Amygdala (tissue), 56 donors: ENCODE measurements around the gene TPRG1.

Experiments
- DNase-seq, 56 donors: peaks; one replicate each; lab custom pipeline; 2025; lab: John Stamatoyannopoulos, UW

The TPRG1 gene

DNA sequence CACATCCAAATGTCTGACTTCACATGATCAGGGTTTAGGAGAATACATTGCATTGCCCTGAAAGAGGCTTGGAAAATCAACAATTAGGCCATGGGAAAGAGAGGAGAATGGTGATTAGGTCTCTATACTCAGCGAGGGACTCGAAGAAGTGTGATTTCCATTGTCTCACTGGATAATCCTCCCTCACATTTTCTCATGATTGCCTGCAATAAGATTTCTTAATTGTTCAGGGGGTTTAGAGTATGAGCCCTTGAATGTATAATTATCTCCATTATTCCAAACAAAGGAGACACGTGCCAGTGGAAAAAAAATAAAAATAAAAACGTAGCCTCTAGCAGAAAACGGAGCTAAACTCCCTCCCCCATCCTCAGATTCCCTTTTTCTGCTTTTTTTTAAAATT, 173.2 kb downstream of the TPRG1 start:
- DNase-seq: no peak

GRCh38 chr3:189349772-189350171, 178.0 kb downstream of the TPRG1 start:
- no peak for DNase-seq

DNA sequence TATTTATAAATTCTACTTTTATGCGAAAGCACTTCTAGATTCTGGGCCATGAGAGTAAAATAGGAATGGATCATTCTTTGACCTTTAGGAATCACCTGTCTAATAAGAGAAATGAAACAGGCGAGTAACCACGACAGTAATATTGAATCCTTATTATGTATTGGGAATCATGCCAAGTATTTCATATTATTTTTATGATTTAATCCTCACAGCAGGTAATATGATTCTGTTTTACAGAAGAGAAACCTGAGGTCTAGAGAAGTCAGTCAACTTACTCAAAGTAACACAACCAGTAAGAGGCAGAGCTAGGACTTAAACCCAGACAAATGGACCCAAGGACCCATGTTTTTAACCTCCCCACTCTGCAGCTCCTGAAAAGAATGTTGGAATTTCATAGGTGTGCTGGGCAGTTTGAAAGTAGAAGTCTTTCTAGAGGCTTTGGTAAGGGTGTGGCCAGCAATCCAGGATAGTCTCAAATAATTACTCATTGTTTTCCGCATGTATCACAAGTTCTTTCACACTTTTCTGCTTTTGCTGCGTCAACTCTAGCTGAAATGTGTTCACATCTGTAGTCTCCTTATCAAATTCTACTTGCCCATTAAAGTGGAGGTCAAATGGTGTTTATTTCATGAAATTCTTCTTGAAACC, 181.7 kb downstream of the TPRG1 start:
- no peak for DNase-seq

DNA sequence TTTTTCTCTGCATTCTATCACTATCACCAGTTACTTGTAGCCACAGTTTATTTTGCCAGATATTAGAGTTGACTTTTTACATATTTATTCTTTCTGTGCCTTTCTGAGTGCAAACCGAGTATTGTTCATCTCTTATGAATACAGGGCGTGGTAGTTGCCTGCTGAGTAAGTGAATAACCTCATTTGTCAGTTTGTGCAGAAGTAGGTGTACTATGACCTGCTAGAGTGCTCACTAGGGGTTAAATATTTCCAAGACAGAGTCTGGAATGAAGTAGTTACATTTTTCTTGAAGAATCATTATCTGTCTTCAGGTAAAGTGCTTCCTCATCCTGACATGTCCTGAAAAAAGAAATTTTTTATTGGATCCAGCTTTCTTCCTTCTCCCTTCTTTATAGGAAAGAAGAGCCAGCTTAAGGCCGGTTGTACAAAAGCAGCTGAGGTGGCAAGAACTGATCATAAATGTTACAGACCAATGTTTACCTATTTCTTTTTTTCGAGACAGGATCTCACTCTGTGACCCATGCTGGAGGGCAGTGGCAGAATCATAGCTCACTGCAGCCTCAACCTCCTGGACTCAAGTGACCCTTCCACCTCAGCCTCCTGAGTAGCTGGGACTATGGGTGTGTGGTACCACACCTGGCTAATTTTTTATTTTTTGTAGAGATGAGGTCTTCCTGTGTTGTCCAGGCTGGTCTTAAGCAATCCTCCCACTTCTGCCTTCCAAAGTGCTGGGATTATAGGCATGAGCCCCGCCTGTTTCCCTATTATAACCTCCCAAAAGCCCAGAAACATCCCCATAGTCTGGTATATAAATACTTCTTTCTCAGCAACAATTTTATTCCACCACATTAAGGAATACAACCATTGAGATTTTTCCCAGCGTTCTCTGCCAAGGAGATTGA, 182.5 kb downstream of the TPRG1 start:
- no peak for DNase-seq

- DNase-seq: no peak
These were observed 183.3 kb downstream of the TPRG1 start for GRCh38 chr3:189355115-189355480.

- DNase-seq: no peak
These were observed 183.9 kb downstream of the TPRG1 start for GRCh38 chr3:189355481-189356201.

GRCh38 chr3:189360291-189360690, 188.5 kb downstream of the TPRG1 start:
- no peak for DNase-seq

DNA sequence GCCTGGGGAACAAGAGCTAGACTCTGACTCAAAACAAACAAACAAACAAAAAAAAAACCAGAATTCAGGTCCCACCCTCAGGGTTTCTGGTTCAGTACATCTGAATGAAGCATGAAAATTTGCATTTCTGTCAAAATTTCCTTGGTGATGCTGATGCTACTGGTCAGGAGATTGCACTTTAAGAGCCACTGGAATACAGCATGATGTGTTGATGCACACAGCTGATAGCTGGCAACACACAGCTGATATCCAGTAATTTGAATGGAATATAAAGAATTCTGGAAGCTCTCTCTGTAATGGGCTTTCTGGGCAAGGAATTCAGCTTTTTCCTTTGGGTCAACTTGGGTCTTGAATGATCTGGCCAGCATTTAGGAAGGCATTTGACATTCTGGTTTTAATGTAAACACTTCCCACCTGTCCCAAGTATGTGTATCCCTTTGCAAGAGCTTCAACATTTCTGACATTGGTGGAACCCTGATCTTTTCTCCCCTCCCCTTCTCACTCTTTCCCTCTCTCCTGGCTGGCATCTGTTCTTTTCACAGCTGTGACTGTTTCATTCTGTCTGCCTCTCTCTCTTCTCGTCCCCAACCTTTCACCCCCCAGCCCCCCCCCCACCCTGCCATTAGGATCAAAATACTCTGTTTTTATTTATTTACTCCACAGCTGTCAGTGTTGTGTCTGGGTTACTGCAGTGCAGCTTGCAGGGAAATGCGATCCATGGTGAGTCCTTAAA, 189.5 kb downstream of the TPRG1 start:
- no peak for DNase-seq

DNA sequence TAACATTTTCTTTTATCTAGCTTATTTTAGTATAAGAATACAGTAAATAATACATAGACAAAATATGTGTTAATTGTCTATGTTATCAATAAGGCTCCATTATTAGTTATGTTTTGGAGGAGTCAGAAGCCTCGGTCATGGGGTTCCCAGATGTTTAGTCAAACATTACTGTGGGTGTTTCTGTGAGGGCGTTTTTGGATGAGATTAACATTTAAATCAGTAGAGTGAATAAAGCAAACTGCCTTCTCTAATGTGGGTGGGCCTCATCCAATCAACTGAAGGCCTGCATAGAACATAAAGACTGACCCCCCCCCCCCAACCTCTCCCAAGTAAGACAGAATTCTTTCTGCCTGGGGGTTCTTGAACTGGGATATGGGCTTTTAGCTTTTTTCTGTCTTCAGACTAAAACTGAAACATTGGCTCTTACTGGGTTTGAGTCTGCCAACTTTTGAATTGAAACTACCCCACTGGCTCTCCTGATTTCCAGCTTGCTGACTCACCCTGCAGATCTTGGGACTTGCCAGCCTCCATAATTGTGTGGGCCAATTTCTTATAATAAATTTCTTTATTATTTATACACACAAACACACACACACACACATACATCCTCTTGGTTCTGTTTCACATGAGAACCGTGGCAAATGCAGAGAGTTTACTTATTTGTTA, 192.0 kb downstream of the TPRG1 start:
- DNase-seq: peak in 6 of 56 donors; percentile 1 to 18 (median 3)

DNA sequence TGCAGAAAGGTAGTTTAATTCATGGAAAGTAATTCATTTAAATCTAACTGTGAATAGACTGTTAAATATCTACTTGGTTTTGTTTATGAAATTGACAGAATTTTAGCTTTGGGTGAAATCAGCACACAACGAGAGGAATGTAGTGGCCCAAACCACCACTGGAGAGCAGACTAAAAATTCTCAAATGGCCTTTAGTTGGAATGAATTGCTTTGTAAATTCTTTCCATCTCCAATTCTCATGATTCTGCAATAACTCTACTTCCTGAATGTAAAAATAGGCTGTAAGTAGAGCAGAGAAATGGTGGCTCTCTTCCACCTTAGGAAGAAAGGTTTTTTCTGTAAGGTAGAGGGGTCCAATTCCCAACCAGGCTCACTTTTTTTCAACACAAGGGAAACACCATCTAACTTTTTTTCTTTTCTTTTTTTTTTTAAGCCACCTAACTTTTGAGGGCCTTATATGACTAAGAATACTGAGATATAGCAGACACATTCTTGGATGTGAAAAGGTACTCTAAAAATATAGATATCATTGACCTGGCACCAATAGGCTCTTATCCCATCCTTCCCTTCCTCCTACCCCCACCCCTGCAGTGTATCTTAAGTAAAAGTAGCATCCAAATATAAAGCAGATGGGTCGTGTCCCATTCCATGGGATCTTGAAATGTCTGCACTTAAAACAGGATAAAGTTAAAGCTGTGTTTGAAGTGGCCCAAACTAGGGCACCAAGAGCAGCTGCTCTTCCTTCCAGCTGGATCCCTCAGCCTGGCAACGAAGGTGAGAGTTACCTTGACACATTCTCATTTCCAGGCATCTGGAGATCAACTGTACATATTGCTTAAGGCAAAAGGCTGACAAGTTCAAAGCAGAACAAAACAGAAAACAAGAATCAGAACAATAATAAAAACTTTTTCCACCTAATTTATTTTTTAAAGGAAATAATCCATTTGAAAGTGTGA, 194.1 kb downstream of the TPRG1 start:
- DNase-seq: no peak

DNA sequence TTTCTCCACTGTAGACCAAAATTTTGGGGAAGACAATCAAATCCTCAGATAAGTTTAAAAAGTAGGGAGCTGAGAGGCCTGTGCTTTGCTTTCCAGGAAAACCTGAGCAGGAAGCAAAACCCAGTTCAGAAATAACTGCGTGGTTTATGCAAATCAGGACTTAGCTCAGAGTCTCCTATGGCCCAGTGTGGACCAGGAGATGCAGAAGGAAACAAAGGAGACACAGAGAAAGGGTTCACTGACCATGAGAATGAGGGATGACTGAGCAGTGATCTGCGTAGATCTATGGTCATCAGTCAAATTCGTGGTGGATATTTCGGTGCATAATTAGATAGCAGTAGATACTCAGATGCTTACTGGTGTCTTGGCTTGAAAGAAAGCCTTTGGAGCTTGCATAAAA, 196.6 kb downstream of the TPRG1 start:
- no peak for DNase-seq

GRCh38 chr3:189369636-189370035, 197.9 kb downstream of the TPRG1 start:
- DNase-seq: no peak

- DNase-seq: no peak
These were observed 200.5 kb downstream of the TPRG1 start for GRCh38 chr3:189372243-189372642.
